Endothelial cell (in vitro differentiated cells): ENCODE measurements around the gene MEG3. TPM values are rescaled to one million over a fixed set of nuclear protein-coding genes. Genes with fewer than 3 reads are reported as not detected.

ENCODE experiments used
- DNase-seq: peaks from one replicate; pipeline ENCODE4 v3.0.0; 2021; ENCODE audit warnings: low spot score
- H3K27ac Mint-ChIP-seq: one replicate; pipeline ENCODE4 v1.8.0; 2021; ENCODE audit warnings: mixed read lengths, inconsistent platforms; ENCODE audit not compliant: unreplicated experiment
- H3K27me3 Mint-ChIP-seq: one replicate; pipeline ENCODE4 v1.8.0; 2021; ENCODE audit warnings: mild to moderate bottlenecking, moderate library complexity, mixed read lengths, inconsistent platforms; ENCODE audit not compliant: unreplicated experiment
- H3K36me3 Mint-ChIP-seq: one replicate; pipeline ENCODE4 v1.8.0; 2021; ENCODE audit warnings: mild to moderate bottlenecking, low read depth, mixed read lengths, inconsistent platforms; ENCODE audit not compliant: unreplicated experiment
- H3K4me1 Mint-ChIP-seq: one replicate; pipeline ENCODE4 v1.8.0; 2021; ENCODE audit warnings: mild to moderate bottlenecking, mixed read lengths, inconsistent platforms; ENCODE audit not compliant: unreplicated experiment
- H3K4me3 Mint-ChIP-seq: one replicate; pipeline ENCODE4 v1.8.0; 2021; ENCODE audit warnings: mild to moderate bottlenecking, mixed read lengths, inconsistent platforms; ENCODE audit not compliant: unreplicated experiment
- H3K9me3 Mint-ChIP-seq: one replicate; pipeline ENCODE4 v1.8.0; 2021; ENCODE audit warnings: mixed read lengths, inconsistent platforms; ENCODE audit not compliant: unreplicated experiment
- CTCF ChIP-seq: fragments of 200-600 bp; sonication (generic); IDR thresholded peaks from one replicate; pipeline ENCODE4 v1.5.0; 2021; ENCODE audit warnings: antibody characterized with exemption; ENCODE audit not compliant: unreplicated experiment
- total RNA-seq: library from RNA; stranded (reverse); fragmentation: NEBNext Ultra II Directional; extraction: Animal tissue kit (Norgen Biotek cat#: 25700); gene quantifications from one replicate; pipeline ENCODE4 v1.2.1, GENCODE V29; 2021; ENCODE audit not compliant: unreplicated experiment

The MEG3 gene
- total RNA-seq, 1 donor from 2014 or later = not detected

DNA sequence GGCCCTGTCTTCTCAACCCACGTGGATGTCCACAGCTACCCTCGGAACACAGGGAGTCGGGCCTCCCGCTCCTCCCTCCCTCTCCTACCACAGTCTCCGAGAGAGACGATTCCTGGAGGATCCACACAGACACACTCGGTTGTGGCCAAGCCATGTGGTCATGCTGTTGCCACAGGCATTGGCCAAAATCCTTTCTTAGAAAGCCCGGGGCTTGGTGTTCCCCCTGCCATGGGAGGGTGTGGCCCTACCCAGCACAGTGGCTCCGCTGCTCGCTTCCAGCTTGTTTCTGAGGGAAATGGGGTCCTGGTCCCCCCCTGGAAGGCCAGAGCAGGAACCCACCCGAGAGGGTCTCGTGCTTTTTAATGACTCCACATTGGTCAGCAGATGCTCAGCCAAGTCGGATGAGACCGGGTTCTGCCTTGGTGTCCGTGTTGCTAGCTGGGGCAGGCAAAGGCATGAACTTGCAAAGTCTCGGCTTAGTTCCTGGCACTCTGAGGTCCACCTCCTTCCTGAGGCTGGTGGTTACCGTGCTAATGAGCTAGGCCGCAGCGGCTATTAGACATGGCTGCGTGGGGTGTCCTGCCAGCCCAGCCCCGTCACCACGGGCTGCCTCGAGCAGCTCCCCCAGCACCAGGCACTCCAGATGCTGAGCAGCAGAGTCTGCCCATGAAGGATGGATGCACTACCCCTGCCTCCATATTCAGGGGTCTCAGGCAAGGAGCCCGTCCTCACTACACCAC is 46.8 kb upstream of the MEG3 start:
- DNase-seq = no peak

GRCh38 chr14:100779691-100780080 is 46.2 kb upstream of the MEG3 start:
- Mint-ChIP-seq H3K9me3 (no peaks in the 10 kb centered on the region), H3K27me3 (peaks cover 14% of the 10 kb centered on the region), H3K4me3 (no peak overlapping the region), H3K36me3 (no peaks in the 10 kb centered on the region), H3K4me1 (peaks cover 12% of the 10 kb centered on the region), H3K27ac (no peak overlapping the region)
- DNase-seq = no peak
- TF ChIP-seq CTCF = no peak

More for the DNA sequence above, 46.8 kb upstream of the MEG3 start:
- peaks cover 8% of the 10 kb centered on the region for H3K4me1 Mint-ChIP-seq
- H3K27ac Mint-ChIP-seq = no peak overlapping the region
- H3K4me3 Mint-ChIP-seq = no peak overlapping the region
- TF ChIP-seq CTCF = no peak
- peaks cover 12% of the 10 kb centered on the region for H3K27me3 Mint-ChIP-seq
- H3K36me3 Mint-ChIP-seq = no peaks in the 10 kb centered on the region
- no peaks in the 10 kb centered on the region for H3K9me3 Mint-ChIP-seq

GRCh38 chr14:100780246-100780645 is 45.7 kb upstream of the MEG3 start:
- TF ChIP-seq CTCF = no peak
- peaks cover 14% of the 10 kb centered on the region for H3K4me1 Mint-ChIP-seq
- no peak for DNase-seq
- H3K27ac Mint-ChIP-seq = no peak overlapping the region
- peaks cover 14% of the 10 kb centered on the region for H3K27me3 Mint-ChIP-seq
- H3K9me3 Mint-ChIP-seq = no peaks in the 10 kb centered on the region
- no peaks in the 10 kb centered on the region for H3K36me3 Mint-ChIP-seq
- H3K4me3 Mint-ChIP-seq = no peak overlapping the region

GRCh38 chr14:100780646-100781355 is 45.1 kb upstream of the MEG3 start:
- H3K27me3 Mint-ChIP-seq = peaks cover 16% of the 10 kb centered on the region
- no peaks in the 10 kb centered on the region for H3K9me3 Mint-ChIP-seq
- peaks cover 19% of the 10 kb centered on the region for H3K4me1 Mint-ChIP-seq
- no peaks in the 10 kb centered on the region for H3K36me3 Mint-ChIP-seq
- no peak overlapping the region for H3K4me3 Mint-ChIP-seq
- DNase-seq = no peak
- H3K27ac Mint-ChIP-seq = no peak overlapping the region
- no peak for TF ChIP-seq CTCF

DNA sequence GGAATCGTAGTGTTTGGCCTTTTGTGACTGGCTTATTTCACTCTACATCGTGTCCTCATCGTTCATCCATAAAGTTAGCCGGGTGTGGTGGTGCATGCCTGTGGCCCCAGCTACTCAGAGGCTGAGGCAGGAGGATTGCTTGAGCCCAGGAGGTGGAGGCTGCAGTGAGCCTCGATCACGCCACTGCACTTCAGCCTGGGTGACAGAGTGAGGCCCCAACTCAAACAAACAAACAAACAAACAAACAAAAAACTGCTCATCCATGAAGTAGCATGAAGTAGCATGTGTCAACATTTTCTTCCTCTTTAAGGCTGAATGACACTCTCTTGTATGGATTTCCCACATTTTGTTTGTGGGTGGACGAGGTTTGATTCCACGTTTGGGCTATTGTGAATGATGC is 44.0 kb upstream of the MEG3 start:
- no peak for TF ChIP-seq CTCF
- DNase-seq = no peak
- no peak overlapping the region for H3K4me3 Mint-ChIP-seq
- H3K4me1 Mint-ChIP-seq = peaks cover 26% of the 10 kb centered on the region
- peaks cover 16% of the 10 kb centered on the region for H3K27me3 Mint-ChIP-seq
- H3K9me3 Mint-ChIP-seq = no peaks in the 10 kb centered on the region
- no peak overlapping the region for H3K27ac Mint-ChIP-seq
- no peaks in the 10 kb centered on the region for H3K36me3 Mint-ChIP-seq
